Common myeloid progenitor, CD34-positive (primary cell): ENCODE measurements around the gene MCIDAS.

Experiments
- CTCF ChIA-PET: fragments of 350-600 bp; sonication (Branson Sonifier 250); formaldehyde crosslinking; loops from one replicate; lab custom pipeline; 2021; ENCODE audit warnings: antibody characterized with exemption; lab: Charles Lee
- POLR2A ChIA-PET: fragments of 350-600 bp; sonication (Branson Sonifier 250); formaldehyde crosslinking; loops from one replicate; lab custom pipeline; 2021; ENCODE audit warnings: antibody characterized with exemption; lab: Charles Lee
- DNase-seq, 3 donors: peaks; one replicate each; pipeline versions ENCODE4 v3.0.0 to v3.0.0-alpha.2; 2013
- H3K27ac ChIP-seq, 2 experiments: 1 replicate in 1 of 2; 2 replicates in 1 of 2; pipeline ENCODE4 v1.7.0; 2013; ENCODE audit warnings: inconsistent platforms in 2 of 2, low read length in 2 of 2, mild to moderate bottlenecking in 2 of 2, low read depth in 1 of 2, moderate library complexity in 1 of 2; ENCODE audit not compliant: severe bottlenecking in 2 of 2, insufficient read depth in 1 of 2, poor library complexity in 1 of 2
- H3K27me3 ChIP-seq, 5 experiments: replicated peaks in 2 of 5; 1 replicate in 3 of 5; 2 replicates in 2 of 5; pipeline versions ENCODE4 v1.6.1 to v1.7.0; 2013; ENCODE audit warnings: low read length in 4 of 5, mild to moderate bottlenecking in 2 of 5, moderate library complexity in 2 of 5, inconsistent platforms in 1 of 5; ENCODE audit not compliant: insufficient read depth in 5 of 5, control insufficient read depth in 4 of 5
- H3K36me3 ChIP-seq, 4 experiments: 1 replicate in 2 of 4; 2 replicates in 2 of 4; pipeline versions ENCODE4 v1.6.1 to v1.7.0; 2013; ENCODE audit warnings: low read length in 3 of 4, control low read depth in 1 of 4, mild to moderate bottlenecking in 1 of 4; ENCODE audit not compliant: control insufficient read depth in 4 of 4, insufficient read depth in 4 of 4
- H3K4me1 ChIP-seq, 4 experiments: 1 replicate in 3 of 4; 2 replicates in 1 of 4; pipeline versions ENCODE4 v1.6.1 to v1.7.1; 2013; ENCODE audit warnings: low read length in 3 of 4, mild to moderate bottlenecking in 3 of 4, control low read depth in 1 of 4, inconsistent platforms in 1 of 4, moderate library complexity in 1 of 4; ENCODE audit not compliant: control insufficient read depth in 4 of 4, insufficient read depth in 4 of 4; ENCODE audit errors: control extremely low read depth in 1 of 4
- H3K4me3 ChIP-seq, 7 experiments: 1 replicate in 4 of 7; 2 replicates in 3 of 7; pipeline versions ENCODE4 v1.5.1 to v1.7.0; 2013; ENCODE audit warnings: mild to moderate bottlenecking in 7 of 7, low read length in 6 of 7, moderate library complexity in 6 of 7, inconsistent platforms in 2 of 7, low read depth in 2 of 7, control low read depth in 1 of 7; ENCODE audit not compliant: insufficient read depth in 4 of 7, control insufficient read depth in 1 of 7; ENCODE audit errors: extremely low read depth in 1 of 7
- H3K9me3 ChIP-seq, 5 experiments: 1 replicate in 4 of 5; 2 replicates in 1 of 5; pipeline versions ENCODE4 v1.6.1 to v1.7.1; 2013; ENCODE audit warnings: low read length in 4 of 5, mild to moderate bottlenecking in 2 of 5, inconsistent platforms in 1 of 5, low read depth in 1 of 5, moderate library complexity in 1 of 5; ENCODE audit not compliant: control insufficient read depth in 4 of 5, insufficient read depth in 2 of 5; ENCODE audit errors: control extremely low read depth in 1 of 5
- WGBS: methylation state at CpG from one replicate; pipeline ENCODE4 v1.1.5; 2013; ENCODE audit not compliant: insufficient coverage; 5-methylcytosine and 5-hydroxymethylcytosine counted together

The MCIDAS gene

GRCh38 chr5:55176176-55176818, 50.8 kb downstream of the MCIDAS start:
- DNase-seq: peak in 2 of 3 donors; percentile 28 to 41
- POLR2A ChIA-PET: interaction anchor here (0.6 to 0.8 kb wide), 2 partner anchors 21 to 60 kb away, joined by 3 to 4 read pairs; no protein-coding TSS in a partner anchor
- WGBS: 1% methylated on average over 35 of the region's 44 CpGs

GRCh38 chr5:55175781-55176175, 51.3 kb downstream of the MCIDAS start:
- POLR2A ChIA-PET: interaction anchor here (0.6 to 0.8 kb wide), 3 partner anchors 22 to 60 kb away, joined by 3 to 4 read pairs (median 4); no protein-coding TSS in a partner anchor
- peak overlapping the region in 1 of 7 experiments; percentile 28 for H3K4me3 ChIP-seq

More at GRCh38 chr5:55176176-55176818, 50.8 kb downstream of the MCIDAS start:
- H3K36me3 ChIP-seq: no peaks in the 10 kb centered on the region
- CTCF ChIA-PET: interaction anchor here (1.0 to 4.1 kb wide), 7 partner anchors 10 to 56 kb away, joined by 3 to 27 read pairs (median 4); partner anchors contain the start of gene CCNO
- H3K4me1 ChIP-seq: peaks cover 10 to 33% (median 24%) of the 10 kb centered on the region in 4 experiments
- H3K9me3 ChIP-seq: no peaks in the 10 kb centered on the region
- H3K27me3 ChIP-seq: peaks cover 23 to 89% (median 39%) of the 10 kb centered on the region in 5 experiments
- no peak overlapping the region for H3K27ac ChIP-seq
- peak overlapping the region in 6 of 7 experiments; percentile 2 to 62 (median 37) for H3K4me3 ChIP-seq

GRCh38 chr5:55173687-55174230, 53.4 kb downstream of the MCIDAS start:
- no peak overlapping the region for H3K27ac ChIP-seq
- H3K4me1 ChIP-seq: peaks cover 10 to 33% (median 24%) of the 10 kb centered on the region in 4 experiments
- DNase-seq: peak in 2 of 3 donors; percentile 46
- WGBS: 3% methylated on average over 4 of the region's 8 CpGs
- H3K36me3 ChIP-seq: no peaks in the 10 kb centered on the region
- H3K27me3 ChIP-seq: peaks cover 21 to 87% (median 34%) of the 10 kb centered on the region in 5 experiments
- CTCF ChIA-PET: interaction anchor here (0.5 to 2.3 kb wide), 5 partner anchors 13 to 278 kb away, joined by 3 to 7 read pairs (median 6); partner anchors contain the start of gene CCNO
- H3K4me3 ChIP-seq: peak overlapping the region in 6 of 7 experiments; percentile 20 to 80 (median 61)
- no peaks in the 10 kb centered on the region for H3K9me3 ChIP-seq
- POLR2A ChIA-PET: no interaction called here

More at GRCh38 chr5:55175781-55176175, 51.3 kb downstream of the MCIDAS start:
- CTCF ChIA-PET: interaction anchor here (0.6 to 4.1 kb wide), 6 partner anchors 9 to 56 kb away, joined by 3 to 27 read pairs (median 3); partner anchors contain the start of gene CCNO
- Histone ChIP-seq H3K27ac (no peak overlapping the region), H3K9me3 (no peaks in the 10 kb centered on the region), H3K27me3 (peaks cover 23 to 89% (median 41%) of the 10 kb centered on the region in 5 experiments), H3K36me3 (no peaks in the 10 kb centered on the region), H3K4me1 (peaks cover 10 to 33% (median 24%) of the 10 kb centered on the region in 4 experiments)
- 12% methylated on average over 3 of the region's 7 CpGs for WGBS
- no peak for DNase-seq

DNA sequence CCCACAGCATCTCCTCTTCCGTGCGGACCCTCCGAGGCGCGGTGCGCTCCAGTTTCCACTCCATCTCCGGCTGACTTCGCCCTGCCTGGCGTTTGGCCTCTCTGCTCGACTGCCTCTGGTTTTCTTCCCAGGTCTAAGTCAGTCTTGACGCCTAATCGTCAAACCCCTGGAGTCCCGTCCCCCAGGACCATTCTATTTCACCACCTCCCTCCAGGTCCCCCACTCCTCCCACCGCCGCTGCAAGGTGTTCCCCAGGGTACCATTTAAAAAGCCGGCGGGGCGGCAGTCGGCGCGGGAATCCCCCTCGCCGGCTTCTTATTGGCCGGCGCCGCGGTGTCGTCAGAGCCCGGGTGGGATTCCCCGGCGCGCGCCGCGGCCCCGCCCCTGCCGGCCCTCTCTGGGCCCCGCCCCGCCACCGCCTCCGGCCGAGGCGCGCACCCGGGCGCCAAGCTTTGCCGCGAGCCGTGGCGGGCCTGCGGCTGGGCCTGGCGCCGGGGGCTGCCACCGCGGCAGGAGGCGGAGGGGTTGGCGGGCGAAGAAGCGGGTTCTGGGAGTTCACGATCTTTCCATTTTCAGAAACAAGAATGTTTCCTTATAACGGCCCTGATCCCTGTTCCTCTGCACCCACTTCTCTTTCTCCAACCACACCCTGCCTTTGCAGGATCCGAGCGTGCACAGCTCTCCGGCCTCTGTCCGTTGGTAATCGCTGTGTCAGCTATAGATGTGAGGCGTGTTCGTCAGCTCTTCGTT, 54.0 kb downstream of the MCIDAS start, which contains the start of gene CDC20B:
Gene CDC20B (minus strand): TSS at position 241 of the 750 bp plus-strand sequence. CDS start 177 bp downstream, at position 64.
- H3K9me3 ChIP-seq: no peaks in the 10 kb centered on the region
- peak; percentile 69 to 85 (median 81) for DNase-seq
- peak within 1 kb of the TSS in 6 of 7 experiments; percentile 20 to 80 (median 61) for H3K4me3 ChIP-seq
- H3K36me3 ChIP-seq: no peaks in the 10 kb centered on the region
- H3K4me1 ChIP-seq: peaks cover 10 to 33% (median 24%) of the 10 kb centered on the region in 4 experiments
- CTCF ChIA-PET: interaction anchor here (1.0 to 3.1 kb wide), 5 partner anchors 11 to 60 kb away, joined by 3 to 16 read pairs (median 6); partner anchors contain the start of gene CCNO
- WGBS: 0% methylated on average over 55 of the region's 69 CpGs
- H3K27ac ChIP-seq: no peak within 1 kb of the TSS
- POLR2A ChIA-PET: no interaction called here
- peaks cover 22 to 85% (median 34%) of the 10 kb centered on the region in 5 experiments for H3K27me3 ChIP-seq

DNA sequence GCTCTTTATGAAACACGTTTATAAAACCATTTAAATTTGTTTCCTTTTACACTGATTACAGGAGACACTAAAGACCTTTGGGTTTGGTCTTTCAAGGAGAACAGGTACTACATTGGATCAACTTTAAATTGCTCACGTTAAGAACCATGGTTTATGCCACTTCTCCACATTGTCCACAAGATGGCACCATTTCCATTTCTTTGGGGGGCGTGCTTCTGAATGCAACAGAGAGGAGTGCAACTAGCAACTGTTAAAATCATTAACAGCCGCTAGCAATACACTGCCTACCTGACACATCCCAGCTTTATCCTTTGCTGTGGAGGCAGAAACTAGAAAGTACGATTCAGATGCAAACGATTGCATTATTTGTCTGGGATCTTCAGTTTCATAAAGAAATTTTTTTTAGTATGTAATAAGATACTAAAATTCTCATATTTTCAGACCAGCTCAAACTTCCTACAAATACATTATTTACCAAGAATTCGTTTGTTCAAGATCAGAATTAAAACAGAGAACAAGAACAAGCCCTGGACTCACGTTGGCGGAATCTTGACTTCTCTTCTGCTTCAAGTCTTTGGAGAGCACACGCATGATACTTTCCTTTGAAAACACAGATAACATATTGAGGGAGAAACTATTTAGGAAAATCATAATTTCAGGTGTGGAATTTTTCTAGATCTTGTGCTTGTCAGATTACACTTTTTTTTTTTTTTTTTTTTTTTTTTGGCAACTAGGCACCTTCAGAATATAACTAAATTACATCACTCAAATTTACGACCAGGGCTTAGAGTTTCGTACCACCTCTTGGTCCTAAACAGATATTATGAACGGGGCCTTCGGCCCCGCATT, 54.8 kb downstream of the MCIDAS start:
- H3K27me3 ChIP-seq: peaks cover 22 to 86% (median 34%) of the 10 kb centered on the region in 5 experiments

DNA sequence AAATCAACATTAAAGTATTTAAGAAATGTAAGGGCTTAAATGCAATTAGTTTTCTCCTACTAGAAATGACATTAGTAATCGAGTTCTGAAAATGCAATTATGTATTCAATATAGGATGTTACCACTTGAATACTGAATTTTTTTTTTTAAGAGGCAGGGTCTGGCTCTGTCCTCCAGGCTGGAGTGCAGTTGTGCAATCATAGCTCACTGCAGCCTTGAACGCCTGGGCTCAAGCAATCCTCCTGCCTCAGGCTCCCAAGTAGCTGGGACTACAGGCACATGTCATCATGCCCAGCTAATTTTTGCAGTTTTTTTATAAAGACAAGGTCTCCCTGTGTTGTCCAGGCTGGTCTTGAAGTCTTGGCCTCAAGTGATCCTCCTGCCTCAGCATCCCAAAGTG, 55.6 kb downstream of the MCIDAS start:
- peaks cover 5 to 27% (median 21%) of the 10 kb centered on the region in 4 experiments for H3K4me1 ChIP-seq
- DNase-seq: no peak
- peaks cover 19 to 81% (median 29%) of the 10 kb centered on the region in 5 experiments for H3K27me3 ChIP-seq
- POLR2A ChIA-PET: no interaction called here
- no peak overlapping the region for H3K4me3 ChIP-seq
- H3K27ac ChIP-seq: no peak overlapping the region
- 83% methylated on average over 1 of the region's 2 CpGs for WGBS
- no peaks in the 10 kb centered on the region for H3K36me3 ChIP-seq
- no peaks in the 10 kb centered on the region for H3K9me3 ChIP-seq
- CTCF ChIA-PET: interaction anchor here (0.8 to 3.1 kb wide), 10 partner anchors 10 to 136 kb away, joined by 3 to 16 read pairs (median 4); partner anchors contain the start of genes CCNO, DHX29 and MTREX

More for the DNA sequence above, 54.8 kb downstream of the MCIDAS start:
- CTCF ChIA-PET: interaction anchor here (0.6 to 3.1 kb wide), 8 partner anchors 10 to 114 kb away, joined by 3 to 16 read pairs (median 5); partner anchors contain the start of gene CCNO
- H3K4me1 ChIP-seq: peaks cover 10 to 33% (median 24%) of the 10 kb centered on the region in 4 experiments
- H3K36me3 ChIP-seq: no peaks in the 10 kb centered on the region
- 0% methylated on average over 3 of the region's 15 CpGs for WGBS
- POLR2A ChIA-PET: no interaction called here
- H3K4me3 ChIP-seq: peak overlapping the region in 5 of 7 experiments; percentile 50 to 76 (median 63)
- DNase-seq: peak; percentile 85 to 91 (median 90)
- no peaks in the 10 kb centered on the region for H3K9me3 ChIP-seq
- H3K27ac ChIP-seq: no peak overlapping the region
